H1 (cell line): Measurements from ENCODE around the gene CTNNA3. TPM values are rescaled to one million over a fixed set of nuclear protein-coding genes. Genes with fewer than 3 reads are reported as not detected.

Source experiments
- BACH1 ChIP-seq: IDR thresholded peaks from 2 replicates; pipeline ENCODE4 v1.6.1; 2012; ENCODE audit warnings: low read length, improper control_type of control experiment
- CTCF ChIP-seq, 3 experiments: IDR thresholded peaks; 1 replicate in 2 of 3; 2 replicates in 1 of 3; pipeline versions ENCODE4 v1.5.1 to v1.6.1; 2011; ENCODE audit warnings: low read length in 3 of 3, mild to moderate bottlenecking in 3 of 3, inconsistent platforms in 2 of 3, low read depth in 1 of 3, moderate library complexity in 1 of 3; ENCODE audit not compliant: insufficient read depth in 1 of 3; ENCODE audit errors: control extremely low read depth in 1 of 3
- E2F6 ChIP-seq: IDR thresholded peaks from 2 replicates; pipeline ENCODE4 v1.6.1; 2012; ENCODE audit warnings: inconsistent platforms
- GTF2F1 ChIP-seq: IDR thresholded peaks from 2 replicates; pipeline ENCODE4 v1.6.1; 2012; ENCODE audit warnings: low read depth, low read length, improper control_type of control experiment, borderline replicate concordance
- POU5F1 ChIP-seq: IDR thresholded peaks from 2 replicates; pipeline ENCODE4 v1.6.1; 2011; ENCODE audit warnings: low read depth, mild to moderate bottlenecking, low read length, moderate library complexity
- polyA plus RNA-seq, 7 experiments: library from polyadenylated mRNA; depleted of rRNA in 3 of 7; stranded (reverse) in 5 of 7; unstranded in 2 of 7; fragments of >200 nt in 5 of 7; fragments of 200-250 nt in 2 of 7; gene quantifications; 1 replicate in 5 of 7; 2 replicates in 1 of 7; 4 replicates in 1 of 7; pipeline versions ENCODE4 v1.2.1 to v1.2.3, GENCODE V29; 2011 to 2013; ENCODE audit warnings: missing spikeins in 2 of 7, mixed read lengths in 2 of 7
- total RNA-seq: library from RNA; stranded (reverse); fragmentation: NEBNext Ultra II Directional; extraction: Animal tissue kit (Norgen Biotek cat#: 25700); gene quantifications from 2 replicates; pipeline ENCODE4 v1.2.1, GENCODE V29; 2021

Gene CTNNA3
- total and polyA plus RNA-seq, 2 of the 8 experiments (the other 6 are each of a cell fraction or from before 2014, with no cell fraction given): 1.3 to 1.5 TPM

- no peak for TF ChIP-seq CTCF (IDR thresholded peaks at IDR 0.05; ENCODE audit: control extremely low read depth in 1 of 3, insufficient read depth in 1 of 3, low read depth in 1 of 3, low read length in 3 of 3)
- TF ChIP-seq POU5F1: no peak
- no peak for TF ChIP-seq BACH1
- TF ChIP-seq E2F6: no peak
- TF ChIP-seq GTF2F1: no peak
- TF ChIP-seq, all 59 proteins: peak for 0
These were observed 26.0 kb downstream of the CTNNA3 start (continued) for GRCh38 chr10:67669978-67670377.
